Hepatocyte (in vitro differentiated cells): ENCODE measurements around the gene IRF7.

Source experiments
- CTCF ChIP-seq: fragments of 200-600 bp; sonication (generic); IDR thresholded peaks from 2 replicates; pipeline ENCODE4 v1.5.1; 2016; ENCODE audit warnings: antibody characterized with exemption, mild to moderate bottlenecking; ENCODE audit not compliant: poor library complexity
- EZH2phosphoT487 ChIP-seq: fragments of 200-600 bp; sonication (generic); IDR thresholded peaks from one replicate; pipeline ENCODE4 v1.6.1; 2018; ENCODE audit warnings: antibody characterized with exemption, mild to moderate bottlenecking, low read depth, moderate library complexity; ENCODE audit not compliant: unreplicated experiment, severe bottlenecking

- TF ChIP-seq CTCF (no peak), EZH2phosphoT487 (no peak)
These were observed 45.1 kb upstream of the IRF7 start for GRCh38 chr11:660681-661444.
